ENCODE data around the gene SLC12A7. TPM values are rescaled to one million over a fixed set of nuclear protein-coding genes. Genes with fewer than 3 reads are reported as not detected.

SLC12A7 gene
- total RNA-seq, 6 experiments from 2014 or later: 0.07 to 0.09 (median 0.09) TPM; not detected in 3

GRCh38 chr5:1103505-1104326, 8.1 kb downstream of the SLC12A7 start:
- DNase-seq: no peak
- TF ChIP-seq CTCF (IDR thresholded peaks at IDR 0.05): no peak
- Mint-ChIP-seq H3K27ac (no peak overlapping the region), H3K36me3 (ENCODE audit: low read depth) (no peaks in the 10 kb centered on the region), H3K4me1 (ENCODE audit: low read depth) (no peaks in the 10 kb centered on the region), H3K27me3 (ENCODE audit: insufficient read depth) (peaks cover 20% of the 10 kb centered on the region), H3K9me3 (no peaks in the 10 kb centered on the region), H3K4me3 (no peak overlapping the region)

GRCh38 chr5:1103093-1103492, 8.8 kb downstream of the SLC12A7 start:
- Mint-ChIP-seq H3K27ac (no peak overlapping the region), H3K4me3 (no peak overlapping the region), H3K9me3 (no peaks in the 10 kb centered on the region), H3K27me3 (ENCODE audit: insufficient read depth) (peaks cover 20% of the 10 kb centered on the region), H3K4me1 (ENCODE audit: low read depth) (no peaks in the 10 kb centered on the region), H3K36me3 (ENCODE audit: low read depth) (no peaks in the 10 kb centered on the region)
- no peak for TF ChIP-seq CTCF (IDR thresholded peaks at IDR 0.05)
- DNase-seq: no peak

- no peak for DNase-seq
- Mint-ChIP-seq H3K4me1 (ENCODE audit: low read depth) (no peaks in the 10 kb centered on the region), H3K4me3 (no peak overlapping the region), H3K9me3 (no peaks in the 10 kb centered on the region), H3K27ac (no peak overlapping the region), H3K27me3 (ENCODE audit: insufficient read depth) (peaks cover 16% of the 10 kb centered on the region), H3K36me3 (ENCODE audit: low read depth) (no peaks in the 10 kb centered on the region)
- no peak for TF ChIP-seq CTCF (IDR thresholded peaks at IDR 0.05)
Observed at GRCh38 chr5:1101961-1102713, 9.7 kb downstream of the SLC12A7 start.

- no peaks in the 10 kb centered on the region for H3K9me3 Mint-ChIP-seq
- peaks cover 15% of the 10 kb centered on the region for H3K27me3 Mint-ChIP-seq (ENCODE audit: insufficient read depth)
- H3K27ac Mint-ChIP-seq: no peak overlapping the region
- no peaks in the 10 kb centered on the region for H3K4me1 Mint-ChIP-seq (ENCODE audit: low read depth)
- no peak for TF ChIP-seq CTCF (IDR thresholded peaks at IDR 0.05)
- H3K36me3 Mint-ChIP-seq (ENCODE audit: low read depth): no peaks in the 10 kb centered on the region
- H3K4me3 Mint-ChIP-seq: no peak overlapping the region
- no peak for DNase-seq
Observed at GRCh38 chr5:1100664-1101574, 10.9 kb downstream of the SLC12A7 start.

GRCh38 chr5:1099926-1100663, 11.8 kb downstream of the SLC12A7 start:
- Mint-ChIP-seq H3K9me3 (no peaks in the 10 kb centered on the region), H3K4me3 (no peak overlapping the region), H3K4me1 (ENCODE audit: low read depth) (no peaks in the 10 kb centered on the region), H3K27ac (no peak overlapping the region), H3K27me3 (ENCODE audit: insufficient read depth) (peaks cover 15% of the 10 kb centered on the region), H3K36me3 (ENCODE audit: low read depth) (no peaks in the 10 kb centered on the region)
- DNase-seq: no peak
- no peak for TF ChIP-seq CTCF (IDR thresholded peaks at IDR 0.05)

All from HFFc6 (cell line).